ENCODE data around the gene MAML3. TPM values are rescaled to one million over a fixed set of nuclear protein-coding genes. Genes with fewer than 3 reads are reported as not detected.

MAML3 gene
- total and polyA plus RNA-seq, 3 experiments from 2014 or later = 0.44 to 0.57 (median 0.52) TPM

DNA sequence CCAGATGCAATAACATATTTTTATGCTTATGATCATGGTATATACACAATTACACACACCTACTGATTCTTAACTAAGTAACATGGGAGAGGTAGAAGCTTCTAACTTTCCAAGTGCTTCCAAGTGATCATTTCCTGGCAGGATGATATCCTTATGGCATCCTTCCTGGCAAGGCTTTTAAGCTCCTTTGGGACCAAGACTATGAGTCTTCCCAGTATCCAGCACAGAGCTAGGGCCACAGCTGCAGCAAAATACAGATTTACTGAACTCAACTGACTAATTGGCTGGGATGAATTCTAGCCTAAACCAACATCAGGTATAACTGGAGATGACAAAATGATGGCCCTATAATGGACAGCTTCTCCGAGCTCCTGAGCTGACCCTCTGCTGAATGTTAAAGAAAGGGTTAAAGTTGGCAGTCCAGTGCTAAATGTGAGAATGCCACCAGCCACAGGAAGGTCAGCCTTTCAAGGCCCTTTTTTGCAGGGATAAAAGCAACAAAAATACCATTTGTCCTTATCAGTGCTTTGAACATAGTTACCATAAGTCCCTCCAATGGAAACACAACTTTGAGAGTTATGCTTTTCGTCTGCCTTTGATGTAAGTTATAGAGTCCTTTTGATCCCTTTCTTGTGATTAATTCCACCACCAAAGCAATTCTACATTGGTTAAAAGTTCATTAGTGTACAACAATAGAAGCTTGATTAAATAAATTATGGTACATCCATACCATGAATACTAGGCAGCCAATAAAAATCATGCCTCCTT is 415.0 kb downstream of the MAML3 start:
- no peaks in the 10 kb centered on the region for H3K4me1 ChIP-seq (ENCODE audit: insufficient read depth, low read length)
- no peaks in the 10 kb centered on the region for H3K36me3 ChIP-seq (ENCODE audit: insufficient read depth, low read length)
- ChIA-PET POLR2A (no interaction called here), CTCF (no interaction called here)
- Mint-ChIP-seq H3K27ac (no peak overlapping the region), H3K27me3 (peaks cover 17 to 41% of the 10 kb centered on the region in 2 donors), H3K4me1 (peaks cover 0 to 15% (median 5%) of the 10 kb centered on the region in 3 donors), H3K4me3 (no peak overlapping the region), H3K36me3 (no peaks in the 10 kb centered on the region), H3K9me3 (no peaks in the 10 kb centered on the region)
- no peak overlapping the region for H3K27ac ChIP-seq (ENCODE audit: low read depth, low read length)
- no peaks in the 10 kb centered on the region for H3K9me3 ChIP-seq (ENCODE audit: low read length)
- H3K4me3 ChIP-seq (ENCODE audit: low read length) = no peak overlapping the region
- peaks cover 10% of the 10 kb centered on the region for H3K27me3 ChIP-seq (ENCODE audit: insufficient read depth, low read length, poor library complexity, severe bottlenecking)
- no peak for DNase-seq

DNA sequence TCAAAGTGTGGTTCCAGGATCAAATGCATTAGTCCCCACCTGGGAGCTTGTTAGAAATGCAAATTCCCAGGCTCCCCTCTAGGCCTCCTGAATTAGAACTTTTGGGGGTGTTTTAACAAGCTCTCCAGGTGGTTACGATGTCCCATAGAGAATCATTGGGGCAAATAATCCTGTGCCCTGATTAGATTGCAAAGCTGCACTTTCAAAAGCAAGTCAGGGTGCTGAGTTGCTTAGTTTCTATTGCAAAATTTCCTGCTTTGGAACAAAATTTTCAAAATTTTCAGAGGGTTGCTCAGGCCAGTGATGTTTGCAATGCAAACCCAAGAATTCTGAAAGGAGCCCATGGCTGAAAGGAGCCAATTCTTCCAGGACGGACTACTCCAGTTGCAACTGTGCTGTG is 417.3 kb downstream of the MAML3 start:
- CTCF ChIA-PET = interaction anchor here (1.1 kb wide), 1 partner anchor 517 kb away, joined by 4 read pairs; no protein-coding TSS in a partner anchor
- Histone ChIP-seq H3K27ac (ENCODE audit: low read depth, low read length) (no peak overlapping the region), H3K36me3 (ENCODE audit: insufficient read depth, low read length) (no peaks in the 10 kb centered on the region), H3K9me3 (ENCODE audit: low read length) (no peaks in the 10 kb centered on the region), H3K4me3 (ENCODE audit: low read length) (no peak overlapping the region), H3K27me3 (ENCODE audit: insufficient read depth, low read length, poor library complexity, severe bottlenecking) (peaks cover 15% of the 10 kb centered on the region), H3K4me1 (ENCODE audit: insufficient read depth, low read length) (no peaks in the 10 kb centered on the region)
- Mint-ChIP-seq H3K9me3 (no peaks in the 10 kb centered on the region), H3K4me1 (peaks cover 0 to 15% (median 5%) of the 10 kb centered on the region in 3 donors), H3K27ac (no peak overlapping the region), H3K36me3 (no peaks in the 10 kb centered on the region), H3K27me3 (peaks cover 17 to 53% of the 10 kb centered on the region in 2 donors), H3K4me3 (no peak overlapping the region)
- POLR2A ChIA-PET = no interaction called here
- DNase-seq = no peak

DNA sequence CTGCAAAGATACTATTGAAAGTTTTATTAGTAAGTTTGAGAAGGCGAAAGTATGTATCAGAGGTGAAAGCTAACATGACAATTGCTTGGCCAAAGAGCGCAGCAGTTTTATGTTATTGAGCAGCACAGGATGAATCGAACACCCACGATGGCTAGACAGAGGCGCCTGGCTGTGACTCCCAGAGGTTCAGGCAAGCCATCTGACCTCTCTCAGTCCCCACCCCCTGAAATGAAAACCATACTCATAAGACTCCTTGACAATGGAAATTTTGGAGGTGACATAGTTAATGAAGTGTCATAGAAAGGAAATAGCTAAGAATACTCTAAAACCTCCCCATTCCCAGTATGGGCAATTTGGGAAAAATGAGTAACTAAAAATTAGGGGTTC is 417.7 kb downstream of the MAML3 start:
- no peak for DNase-seq
- H3K27ac ChIP-seq (ENCODE audit: low read depth, low read length) = no peak overlapping the region
- no peak overlapping the region for H3K4me3 ChIP-seq (ENCODE audit: low read length)
- POLR2A ChIA-PET = no interaction called here
- H3K36me3 ChIP-seq (ENCODE audit: insufficient read depth, low read length) = no peaks in the 10 kb centered on the region
- CTCF ChIA-PET = interaction anchor here (1.1 kb wide), 1 partner anchor 517 kb away, joined by 4 read pairs; no protein-coding TSS in a partner anchor
- no peaks in the 10 kb centered on the region for H3K9me3 Mint-ChIP-seq
- peaks cover 0 to 15% (median 5%) of the 10 kb centered on the region in 3 donors for H3K4me1 Mint-ChIP-seq
- no peaks in the 10 kb centered on the region for H3K9me3 ChIP-seq (ENCODE audit: low read length)
- peak overlapping the region in 1 of 7 donors; percentile 19 for H3K4me3 Mint-ChIP-seq
- H3K36me3 Mint-ChIP-seq = no peaks in the 10 kb centered on the region
- peak overlapping the region in 1 of 8 donors; percentile 65 for H3K27ac Mint-ChIP-seq
- peaks cover 15% of the 10 kb centered on the region for H3K27me3 ChIP-seq (ENCODE audit: insufficient read depth, low read length, poor library complexity, severe bottlenecking)
- H3K4me1 ChIP-seq (ENCODE audit: insufficient read depth, low read length) = no peaks in the 10 kb centered on the region
- peaks cover 20 to 56% of the 10 kb centered on the region in 2 donors for H3K27me3 Mint-ChIP-seq

GRCh38 chr4:139735381-139736273 is 418.4 kb downstream of the MAML3 start:
- peaks cover 15% of the 10 kb centered on the region for H3K27me3 ChIP-seq (ENCODE audit: insufficient read depth, low read length, poor library complexity, severe bottlenecking)
- no peaks in the 10 kb centered on the region for H3K9me3 ChIP-seq (ENCODE audit: low read length)
- no peaks in the 10 kb centered on the region for H3K9me3 Mint-ChIP-seq
- H3K4me3 ChIP-seq (ENCODE audit: low read length) = peak overlapping the region; percentile 34
- H3K27ac Mint-ChIP-seq = peak overlapping the region in 1 of 8 donors; percentile 65
- H3K27me3 Mint-ChIP-seq = peaks cover 20 to 60% of the 10 kb centered on the region in 2 donors
- H3K36me3 ChIP-seq (ENCODE audit: insufficient read depth, low read length) = no peaks in the 10 kb centered on the region
- peaks cover 0 to 15% (median 5%) of the 10 kb centered on the region in 3 donors for H3K4me1 Mint-ChIP-seq
- no peak for DNase-seq
- no peak overlapping the region for H3K27ac ChIP-seq (ENCODE audit: low read depth, low read length)
- H3K4me1 ChIP-seq (ENCODE audit: insufficient read depth, low read length) = no peaks in the 10 kb centered on the region
- ChIA-PET POLR2A (no interaction called here), CTCF (interaction anchor here (1.1 kb wide), 1 partner anchor 518 kb away, joined by 4 read pairs; no protein-coding TSS in a partner anchor)
- peak overlapping the region in 6 of 7 donors; percentile 29 to 69 (median 57) for H3K4me3 Mint-ChIP-seq
- H3K36me3 Mint-ChIP-seq = no peaks in the 10 kb centered on the region

- Mint-ChIP-seq H3K36me3 (no peaks in the 10 kb centered on the region), H3K27me3 (peaks cover 20 to 63% of the 10 kb centered on the region in 2 donors), H3K9me3 (no peaks in the 10 kb centered on the region), H3K4me1 (peaks cover 0 to 15% (median 5%) of the 10 kb centered on the region in 3 donors), H3K4me3 (peak overlapping the region in 6 of 7 donors; percentile 41 to 69 (median 62)), H3K27ac (no peak overlapping the region)
- peak in 2 of 5 donors; percentile 17 to 33 for DNase-seq
- Histone ChIP-seq H3K27ac (ENCODE audit: low read depth, low read length) (no peak overlapping the region), H3K4me1 (ENCODE audit: insufficient read depth, low read length) (no peaks in the 10 kb centered on the region), H3K9me3 (ENCODE audit: low read length) (no peaks in the 10 kb centered on the region), H3K4me3 (ENCODE audit: low read length) (peak overlapping the region; percentile 34), H3K36me3 (ENCODE audit: insufficient read depth, low read length) (no peaks in the 10 kb centered on the region), H3K27me3 (ENCODE audit: insufficient read depth, low read length, poor library complexity, severe bottlenecking) (peaks cover 15% of the 10 kb centered on the region)
- POLR2A ChIA-PET = no interaction called here
- CTCF ChIA-PET = interaction anchor here (1.0 kb wide), 1 partner anchor 277 kb away, joined by 3 read pairs; no protein-coding TSS in a partner anchor
Observed at GRCh38 chr4:139734875-139735380, 419.1 kb downstream of the MAML3 start.

DNA sequence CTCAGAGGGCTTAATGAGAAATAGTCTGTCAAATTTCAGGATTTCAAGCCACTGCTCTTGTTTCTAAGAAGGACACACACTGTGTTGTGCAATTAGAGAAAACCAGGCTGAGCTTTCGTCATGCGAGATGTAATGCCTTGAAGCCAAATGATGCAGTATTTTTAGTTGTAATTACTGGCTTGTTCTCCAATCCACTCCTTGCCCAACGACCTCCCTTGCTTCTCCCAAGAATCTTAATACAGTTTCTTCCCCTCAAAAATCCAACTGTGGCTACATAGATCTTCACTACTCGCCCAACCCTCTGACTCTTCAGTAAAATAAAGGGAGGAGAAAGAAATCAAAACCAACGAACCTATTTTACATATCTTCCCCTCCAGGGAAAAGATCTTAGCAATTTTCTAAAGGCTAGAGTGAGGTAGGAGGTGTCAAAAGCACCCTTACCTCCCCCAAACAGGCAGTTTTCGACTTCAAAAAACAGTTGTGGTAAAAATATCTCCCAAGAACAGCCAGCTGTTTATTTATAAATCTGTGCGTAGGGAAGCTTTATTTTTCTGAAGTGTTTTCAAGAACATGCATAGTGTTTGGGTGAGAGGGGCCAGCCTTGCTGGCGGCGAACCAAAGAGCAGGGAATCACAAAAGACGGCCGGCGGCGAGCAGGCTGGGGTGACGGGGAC is 419.6 kb downstream of the MAML3 start:
- Histone ChIP-seq H3K4me1 (ENCODE audit: insufficient read depth, low read length) (no peaks in the 10 kb centered on the region), H3K27me3 (ENCODE audit: insufficient read depth, low read length, poor library complexity, severe bottlenecking) (peaks cover 15% of the 10 kb centered on the region), H3K9me3 (ENCODE audit: low read length) (no peaks in the 10 kb centered on the region), H3K36me3 (ENCODE audit: insufficient read depth, low read length) (no peaks in the 10 kb centered on the region), H3K4me3 (ENCODE audit: low read length) (no peak overlapping the region), H3K27ac (ENCODE audit: low read depth, low read length) (no peak overlapping the region)
- Mint-ChIP-seq H3K4me3 (peak overlapping the region in 5 of 7 donors; percentile 23 to 80 (median 65)), H3K27ac (peak overlapping the region in 1 of 8 donors; percentile 49), H3K36me3 (peaks cover 0 to 2% (median 0%) of the 10 kb centered on the region in 3 donors), H3K4me1 (peaks cover 0 to 15% (median 5%) of the 10 kb centered on the region in 3 donors), H3K27me3 (peaks cover 20 to 62% of the 10 kb centered on the region in 2 donors), H3K9me3 (no peaks in the 10 kb centered on the region)
- POLR2A ChIA-PET = no interaction called here
- CTCF ChIA-PET = interaction anchor here (1.0 kb wide), 1 partner anchor 278 kb away, joined by 3 read pairs; no protein-coding TSS in a partner anchor
- DNase-seq = no peak

DNA sequence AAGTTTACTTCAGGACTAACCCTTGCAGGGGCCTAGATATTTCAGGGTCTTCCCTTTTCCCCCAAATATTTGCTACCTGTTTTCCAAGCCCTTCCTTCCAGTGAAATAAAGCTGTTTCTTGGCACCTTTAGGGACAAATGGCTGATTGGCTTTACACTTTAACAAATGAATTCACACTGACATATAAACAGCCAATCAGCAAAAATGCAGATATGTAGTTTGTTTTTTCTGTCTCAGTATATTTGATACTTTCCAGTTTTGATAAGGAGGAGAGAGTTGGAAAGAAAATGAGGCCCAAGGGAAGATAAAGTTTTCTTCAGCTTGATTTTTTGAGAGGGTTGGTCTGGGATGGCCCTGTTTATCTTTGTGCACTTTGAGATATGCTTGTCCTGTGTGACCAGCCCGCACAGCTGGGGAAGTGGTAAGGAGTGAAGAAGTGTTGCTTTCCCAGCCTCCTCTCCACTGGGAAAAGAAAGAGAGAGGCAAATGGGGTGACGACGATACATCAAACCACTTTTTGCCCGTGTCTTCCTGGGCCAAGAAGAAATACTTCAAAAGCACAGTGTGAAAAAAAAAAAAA is 420.9 kb downstream of the MAML3 start:
- Mint-ChIP-seq H3K36me3 (peaks cover 0 to 6% (median 0%) of the 10 kb centered on the region in 3 donors), H3K27ac (no peak overlapping the region), H3K27me3 (peaks cover 20 to 61% of the 10 kb centered on the region in 2 donors), H3K4me1 (peaks cover 0 to 15% (median 5%) of the 10 kb centered on the region in 3 donors), H3K9me3 (no peaks in the 10 kb centered on the region), H3K4me3 (no peak overlapping the region)
- CTCF ChIA-PET = no interaction called here
- peaks cover 15% of the 10 kb centered on the region for H3K27me3 ChIP-seq (ENCODE audit: insufficient read depth, low read length, poor library complexity, severe bottlenecking)
- no peak overlapping the region for H3K27ac ChIP-seq (ENCODE audit: low read depth, low read length)
- POLR2A ChIA-PET = no interaction called here
- no peaks in the 10 kb centered on the region for H3K9me3 ChIP-seq (ENCODE audit: low read length)
- DNase-seq = no peak
- no peaks in the 10 kb centered on the region for H3K4me1 ChIP-seq (ENCODE audit: insufficient read depth, low read length)
- no peak overlapping the region for H3K4me3 ChIP-seq (ENCODE audit: low read length)
- no peaks in the 10 kb centered on the region for H3K36me3 ChIP-seq (ENCODE audit: insufficient read depth, low read length)

Measured in CD8-positive, alpha-beta memory T cell (primary cell).